Bronchial epithelial cell (primary cell): ENCODE results near the gene PIBF1. TPM values are rescaled to one million over a fixed set of nuclear protein-coding genes. Genes with fewer than 3 reads are reported as not detected.

Experiments
- DNase-seq: peaks from one replicate; pipeline ENCODE4 v3.0.0-alpha.2; 2010; ENCODE audit warnings: low read depth
- FAIRE-seq: peaks from 2 replicates; lab custom pipeline; 2011; peaks lifted over from hg19 to GRCh38; lab: Jason Lieb, UNC
- H3K27me3 ChIP-seq: 2 replicates; pipeline ENCODE4 v1.5.1; 2011; ENCODE audit warnings: low read length; ENCODE audit not compliant: control insufficient read depth, insufficient read depth
- H3K36me3 ChIP-seq: 2 replicates; pipeline ENCODE4 v1.5.1; 2011; ENCODE audit warnings: low read length; ENCODE audit not compliant: control insufficient read depth, insufficient read depth
- H3K4me3 ChIP-seq: 2 replicates; pipeline ENCODE4 v1.5.1; 2011; ENCODE audit warnings: mild to moderate bottlenecking, low read depth, low read length, control low read depth
- CTCF ChIP-seq: IDR thresholded peaks from 2 replicates; pipeline ENCODE4 v1.5.1; 2011; ENCODE audit warnings: mild to moderate bottlenecking, moderate library complexity, low read length, control low read depth, inconsistent platforms; ENCODE audit not compliant: insufficient read depth, severe bottlenecking
- total RNA-seq: library from RNA; depleted of rRNA; stranded (reverse); fragments of >200 nt; gene quantifications from 2 replicates; pipeline ENCODE4 v1.2.1, GENCODE V29; 2014

PIBF1 gene
- total RNA-seq: 16.8 and 27.9 TPM in 2 replicates

- FAIRE-seq (peak; percentile 98), DNase-seq (peak; percentile 96)
- Histone ChIP-seq H3K36me3 (peaks cover 9% of the 10 kb centered on the region), H3K27me3 (no peaks in the 10 kb centered on the region), H3K4me3 (peak within 1 kb of the TSS; percentile 100)
- peak; percentile 23 for TF ChIP-seq CTCF
Measured at GRCh38 chr13:72781451-72782439, at the start of gene PIBF1, which contains the start of gene DIS3. Gene PIBF1, plus strand, starts transcription at chr13:72782133. Its CDS starts 1,337 bp downstream, at chr13:72783470. Gene DIS3, minus strand, starts transcription at chr13:72781900. Its CDS starts 68 bp downstream, at chr13:72781832.

GRCh38 chr13:72737033-72737432 lies 44.9 kb upstream of the PIBF1 start:
- no peaks in the 10 kb centered on the region for H3K27me3 ChIP-seq
- FAIRE-seq: no peak
- H3K4me3 ChIP-seq: no peak overlapping the region
- DNase-seq: no peak
- TF ChIP-seq CTCF: no peak
- no peaks in the 10 kb centered on the region for H3K36me3 ChIP-seq

GRCh38 chr13:72740015-72740414 lies 41.9 kb upstream of the PIBF1 start:
- DNase-seq (no peak), FAIRE-seq (no peak)
- H3K27me3 ChIP-seq: no peaks in the 10 kb centered on the region
- no peak for TF ChIP-seq CTCF
- no peak overlapping the region for H3K4me3 ChIP-seq
- peaks cover under 1% of the 10 kb centered on the region for H3K36me3 ChIP-seq

GRCh38 chr13:72745260-72745659 lies 36.7 kb upstream of the PIBF1 start:
- DNase-seq: no peak
- Histone ChIP-seq H3K36me3 (peaks cover 6% of the 10 kb centered on the region), H3K27me3 (no peaks in the 10 kb centered on the region), H3K4me3 (no peak overlapping the region)
- FAIRE-seq: no peak
- TF ChIP-seq CTCF: no peak

GRCh38 chr13:72751220-72751619 lies 30.7 kb upstream of the PIBF1 start:
- Histone ChIP-seq H3K36me3 (peaks cover 3% of the 10 kb centered on the region), H3K4me3 (no peak overlapping the region), H3K27me3 (no peaks in the 10 kb centered on the region)
- no peak for DNase-seq
- TF ChIP-seq CTCF: no peak
- FAIRE-seq: no peak
